ENCODE measurements around the gene PPP2R2C.

Gene PPP2R2C

GRCh38 chr4:6424425-6424824 is 48.0 kb downstream of the PPP2R2C start:
- H3K27ac ChIP-seq (ENCODE audit: extremely low read depth, low read depth, low read length), result no peak overlapping the region
- no peak overlapping the region for H3K4me3 ChIP-seq (ENCODE audit: low read depth, low read length)
- no peaks in the 10 kb centered on the region for H3K4me1 ChIP-seq (ENCODE audit: control insufficient read depth, insufficient read depth, low read length)
- ChIA-PET POLR2A (no interaction called here), CTCF (no interaction called here)
- H3K36me3 ChIP-seq (ENCODE audit: control insufficient read depth in 2 of 2, insufficient read depth in 1 of 2, low read length in 2 of 2), result peaks cover 0 to 3% of the 10 kb centered on the region in 2 experiments; a peak in 1 of 3 replicates
- TF ChIP-seq ZNF335 (tag by site-specific recombination; conservative IDR thresholded peaks at IDR 0.05) (no peak), ZNF2 (tag by site-specific recombination; IDR thresholded peaks at IDR 0.05) (no peak), MEIS1 (CRISPR knock-in tag; IDR thresholded peaks at IDR 0.05; ENCODE audit: borderline replicate concordance) (no peak), ZNF654 (tag by site-specific recombination; IDR thresholded peaks at IDR 0.05; ENCODE audit: low read depth) (no peak), ZNF555 (tag by site-specific recombination; conservative IDR thresholded peaks at IDR 0.05) (no peak), ZNF501 (tag by site-specific recombination; IDR thresholded peaks at IDR 0.05) (no peak), ZNF513 (tag by site-specific recombination; IDR thresholded peaks at IDR 0.05) (no peak), ZFP37 (tag by site-specific recombination; IDR thresholded peaks at IDR 0.05) (no peak), ZNF404 (tag by site-specific recombination; IDR thresholded peaks at IDR 0.05) (no peak), ZNF10 (tag by site-specific recombination; IDR thresholded peaks at IDR 0.05) (no peak), ZNF747 (tag by site-specific recombination; IDR thresholded peaks at IDR 0.05) (no peak), ZNF184 (tag by site-specific recombination; IDR thresholded peaks at IDR 0.05) (no peak), ZNF169 (tag by site-specific recombination; IDR thresholded peaks at IDR 0.05) (no peak), ZNF768 (tag by site-specific recombination; IDR thresholded peaks at IDR 0.05) (no peak), ZNF175 (tag by site-specific recombination; IDR thresholded peaks at IDR 0.05) (no peak), PBX3 (CRISPR knock-in tag; IDR thresholded peaks at IDR 0.05) (no peak), ZNF248 (tag by site-specific recombination; IDR thresholded peaks at IDR 0.05) (no peak), ZNF398 (tag by site-specific recombination; IDR thresholded peaks at IDR 0.05) (no peak), ZNF292 (tag by site-specific recombination; IDR thresholded peaks at IDR 0.05; ENCODE audit: borderline replicate concordance, low read depth) (no peak), ZBTB7A (tag by site-specific recombination; IDR thresholded peaks at IDR 0.05; ENCODE audit: low read depth) (no peak)
- no peaks in the 10 kb centered on the region for H3K9me3 ChIP-seq (ENCODE audit: control insufficient read depth, insufficient read depth, low read depth, low read length)

GRCh38 chr4:6423575-6423974 is 48.8 kb downstream of the PPP2R2C start:
- Histone ChIP-seq H3K9me3 (ENCODE audit: control insufficient read depth, insufficient read depth, low read depth, low read length) (no peaks in the 10 kb centered on the region), H3K4me1 (ENCODE audit: control insufficient read depth, insufficient read depth, low read length) (no peaks in the 10 kb centered on the region), H3K27ac (ENCODE audit: extremely low read depth, low read depth, low read length) (no peak overlapping the region), H3K36me3 (ENCODE audit: control insufficient read depth in 2 of 2, insufficient read depth in 1 of 2, low read length in 2 of 2) (peaks cover 0 to 3% of the 10 kb centered on the region in 2 experiments; a peak in 1 of 3 replicates), H3K4me3 (ENCODE audit: low read depth, low read length) (no peak overlapping the region)
- CTCF ChIA-PET, result interaction anchor here (0.7 kb wide), 1 partner anchor 437 kb away, joined by 4 read pairs; no protein-coding TSS in a partner anchor
- POLR2A ChIA-PET, result no interaction called here
- TF ChIP-seq SP2 (tag by site-specific recombination; IDR thresholded peaks at IDR 0.05) (no peak), ZNF398 (tag by site-specific recombination; IDR thresholded peaks at IDR 0.05) (no peak), ZNF658 (tag by site-specific recombination; IDR thresholded peaks at IDR 0.05) (no peak)
